Suprapubic skin (tissue), 3 donors: Measurements from ENCODE around the gene MCEE.

ENCODE experiments used
- EP300 ChIP-seq: sonication (generic); formaldehyde crosslinking; IDR thresholded peaks from one replicate; pipeline ENCODE4 v1.6.1; 2017; ENCODE audit warnings: antibody characterized with exemption
- POLR2A ChIP-seq, 2 donors: fragments of 450-650 bp; IDR thresholded peaks; one replicate each; pipeline ENCODE4 v1.6.1; 2017; ENCODE audit warnings: antibody characterized with exemption in 2 of 2, mild to moderate bottlenecking in 2 of 2, moderate library complexity in 2 of 2
- TF ChIP-seq, protein P1 (sequence below), 2 donors: fragments of 200-600 bp in 1 of 2; fragments of 450-650 bp in 1 of 2; sonication (generic) in 1 of 2; IDR thresholded peaks; one replicate each; pipeline ENCODE4 v1.5.1; 2016 to 2019; ENCODE audit warnings: antibody characterized with exemption in 2 of 2, mild to moderate bottlenecking in 1 of 2, moderate library complexity in 1 of 2

DNA sequence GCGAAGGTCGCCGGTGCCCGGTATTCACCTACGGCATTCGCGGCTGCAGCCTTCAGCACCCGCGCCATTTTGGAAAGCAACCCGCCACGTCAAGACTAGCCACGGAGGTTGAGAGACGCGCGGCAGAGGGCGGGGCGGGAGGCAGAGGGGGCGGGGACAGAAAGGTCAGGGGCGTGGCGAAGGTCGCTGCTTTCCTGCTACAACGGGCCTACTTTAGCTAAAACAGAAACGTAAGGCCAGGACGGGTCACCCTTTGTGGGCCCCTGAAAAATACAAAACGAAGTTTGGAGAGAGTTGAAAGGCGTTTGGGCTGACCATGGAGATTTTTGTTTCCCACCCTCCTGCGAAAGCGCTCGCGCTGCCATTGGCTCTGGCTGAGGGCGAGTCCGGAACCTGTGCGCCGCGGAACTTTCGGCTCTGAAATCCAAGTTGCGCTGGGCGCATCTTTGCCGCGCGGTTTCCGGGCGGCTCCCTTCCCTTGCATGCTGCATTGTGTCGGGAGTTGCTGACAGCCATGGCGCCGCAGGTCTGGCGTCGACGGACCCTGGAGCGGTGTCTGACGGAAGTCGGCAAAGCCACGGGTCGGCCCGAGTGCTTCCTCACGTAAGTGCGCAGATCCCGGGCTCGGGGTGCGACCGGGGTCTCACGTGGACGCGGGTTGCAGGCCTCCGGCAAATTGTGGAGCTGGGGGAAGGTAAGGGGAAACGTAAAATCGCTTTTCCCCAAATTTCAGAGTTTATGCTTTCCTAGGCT is at the start of gene MCEE, which contains the start of gene MPHOSPH10:
- peak in 1 of 2 donors; percentile 31 for TF ChIP-seq POLR2A (IDR thresholded peaks at IDR 0.05)
- TF ChIP-seq, protein P1, sequence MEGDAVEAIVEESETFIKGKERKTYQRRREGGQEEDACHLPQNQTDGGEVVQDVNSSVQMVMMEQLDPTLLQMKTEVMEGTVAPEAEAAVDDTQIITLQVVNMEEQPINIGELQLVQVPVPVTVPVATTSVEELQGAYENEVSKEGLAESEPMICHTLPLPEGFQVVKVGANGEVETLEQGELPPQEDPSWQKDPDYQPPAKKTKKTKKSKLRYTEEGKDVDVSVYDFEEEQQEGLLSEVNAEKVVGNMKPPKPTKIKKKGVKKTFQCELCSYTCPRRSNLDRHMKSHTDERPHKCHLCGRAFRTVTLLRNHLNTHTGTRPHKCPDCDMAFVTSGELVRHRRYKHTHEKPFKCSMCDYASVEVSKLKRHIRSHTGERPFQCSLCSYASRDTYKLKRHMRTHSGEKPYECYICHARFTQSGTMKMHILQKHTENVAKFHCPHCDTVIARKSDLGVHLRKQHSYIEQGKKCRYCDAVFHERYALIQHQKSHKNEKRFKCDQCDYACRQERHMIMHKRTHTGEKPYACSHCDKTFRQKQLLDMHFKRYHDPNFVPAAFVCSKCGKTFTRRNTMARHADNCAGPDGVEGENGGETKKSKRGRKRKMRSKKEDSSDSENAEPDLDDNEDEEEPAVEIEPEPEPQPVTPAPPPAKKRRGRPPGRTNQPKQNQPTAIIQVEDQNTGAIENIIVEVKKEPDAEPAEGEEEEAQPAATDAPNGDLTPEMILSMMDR (IDR thresholded peaks at IDR 0.05): no peak
- no peak for TF ChIP-seq EP300
